NOMO-1 treated with dmso at 0.1 percent for 144 hours (cell line): ENCODE measurements around the gene SF3A1.
"Not testable (repeated sequence)": the region's sequence is repeated elsewhere in the genome, so short reads cannot be mapped to it uniquely, and the experiment has no call there.

Experiments used
- DNase-seq: peaks from one replicate; lab custom pipeline; 2025; ENCODE audit not compliant: unreplicated experiment; lab: John Stamatoyannopoulos, UW

The SF3A1 gene

DNA sequence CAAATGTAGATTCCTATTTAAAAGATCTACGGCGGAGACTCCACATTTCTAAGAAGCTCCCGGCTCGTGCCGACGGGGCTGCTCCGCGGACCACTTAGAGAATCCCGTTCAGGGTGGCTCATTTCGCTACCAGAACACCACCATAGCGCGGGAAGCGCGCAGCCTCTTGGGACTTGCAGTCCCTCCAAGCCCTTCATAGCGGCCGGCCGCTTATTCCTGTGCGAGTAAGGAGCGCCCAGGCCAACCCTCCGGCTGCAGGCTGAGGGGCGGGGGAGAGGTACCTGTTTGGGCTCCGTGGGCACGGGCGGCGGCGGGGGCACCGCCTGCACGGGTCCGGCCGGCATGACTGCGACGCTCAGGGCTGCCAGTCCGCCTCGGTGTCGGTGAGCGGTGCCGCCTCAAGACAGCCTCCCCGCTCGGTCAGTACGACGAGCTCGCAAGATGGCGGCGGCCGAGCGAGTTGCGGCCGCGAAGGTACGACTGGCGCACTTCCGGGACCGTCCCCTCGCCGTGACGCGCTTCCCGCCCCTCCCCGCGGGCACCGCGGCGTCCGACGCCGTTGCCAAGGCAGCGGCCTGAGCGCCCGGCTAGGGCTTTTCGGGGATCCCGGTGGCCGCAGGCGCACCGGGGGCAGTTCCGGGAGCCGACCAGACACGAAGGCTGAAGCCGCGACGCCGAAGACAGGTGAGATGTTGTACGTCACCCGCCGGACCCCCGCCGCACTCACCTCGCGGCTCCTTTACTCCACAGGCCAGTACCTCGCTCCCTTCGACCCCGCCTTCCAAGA is at the start of gene SF3A1, which contains the start of gene CCDC157:
Gene SF3A1 (minus strand): TSS at position 446 of the 787 bp plus-strand sequence. CDS start 102 bp downstream, at position 344.
Gene CCDC157 (plus strand): TSS at position 559 of the 787 bp plus-strand sequence. CDS start 8,994 bp downstream, outside the sequence.
- peak; percentile 71 for DNase-seq

DNA sequence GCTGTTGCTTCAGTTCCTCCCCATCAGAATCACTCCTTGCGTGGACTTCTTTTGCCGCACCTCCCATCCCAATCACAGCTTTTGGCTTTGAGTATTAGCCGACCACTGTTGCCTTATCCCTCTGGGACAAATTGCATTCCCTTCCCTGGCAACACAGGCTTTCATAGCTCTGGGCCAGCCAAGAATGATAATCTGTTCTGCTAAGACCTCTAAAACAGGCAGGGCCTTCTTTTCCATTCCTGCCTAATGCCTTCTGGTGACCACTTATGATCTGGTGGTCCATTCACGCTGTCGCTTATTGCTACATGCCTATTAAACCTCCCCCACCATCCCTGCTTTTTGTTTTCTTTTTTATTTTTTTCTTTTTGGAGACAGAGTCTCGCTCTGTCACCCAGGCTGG is 49.7 kb upstream of the SF3A1 start:
- no peak for DNase-seq

GRCh38 chr22:30405731-30406130 is 49.0 kb upstream of the SF3A1 start:
- no peak for DNase-seq

GRCh38 chr22:30404307-30404706 is 47.6 kb upstream of the SF3A1 start:
- no peak for DNase-seq

DNA sequence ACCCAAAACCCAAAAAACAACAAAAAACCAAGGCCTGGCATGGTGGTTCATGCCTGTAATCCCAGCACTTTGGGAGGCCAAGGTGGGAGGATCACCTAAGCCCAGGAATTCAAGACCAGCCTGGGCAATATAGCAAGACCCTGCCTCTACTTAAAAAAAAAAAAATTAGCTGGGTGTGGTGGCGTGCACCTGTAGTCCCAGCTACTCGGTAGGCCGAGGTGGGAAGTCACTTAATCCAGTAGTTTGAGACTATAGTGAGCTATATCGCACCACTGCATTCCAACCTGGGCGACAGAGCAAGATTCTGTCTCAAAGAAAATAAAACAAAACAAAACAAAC is 46.0 kb upstream of the SF3A1 start:
- DNase-seq: not testable (repeated sequence)

GRCh38 chr22:30402028-30402765 is 45.5 kb upstream of the SF3A1 start:
- DNase-seq: no peak

DNA sequence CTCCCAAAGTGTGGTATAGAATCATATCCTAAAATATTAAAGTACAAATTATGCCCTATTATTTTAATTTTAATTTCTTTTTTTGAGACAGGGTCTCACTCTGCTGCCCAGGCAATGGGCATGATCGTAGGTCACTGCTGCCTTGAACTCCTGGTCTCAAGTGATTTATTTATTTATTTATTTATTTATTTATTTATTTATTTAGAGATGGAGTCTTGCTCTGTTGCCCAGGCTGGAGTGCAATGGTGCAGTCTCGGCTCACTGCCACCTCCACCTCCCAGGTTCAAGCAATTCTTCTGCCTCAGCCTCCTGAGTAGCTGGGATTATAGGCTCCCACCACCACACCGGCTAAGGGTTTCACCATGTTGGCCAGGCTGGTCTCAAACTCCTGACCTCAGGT is 44.3 kb upstream of the SF3A1 start:
- not testable (repeated sequence) for DNase-seq

- DNase-seq: no peak
Measured at GRCh38 chr22:30400159-30400558, 43.5 kb upstream of the SF3A1 start.

DNA sequence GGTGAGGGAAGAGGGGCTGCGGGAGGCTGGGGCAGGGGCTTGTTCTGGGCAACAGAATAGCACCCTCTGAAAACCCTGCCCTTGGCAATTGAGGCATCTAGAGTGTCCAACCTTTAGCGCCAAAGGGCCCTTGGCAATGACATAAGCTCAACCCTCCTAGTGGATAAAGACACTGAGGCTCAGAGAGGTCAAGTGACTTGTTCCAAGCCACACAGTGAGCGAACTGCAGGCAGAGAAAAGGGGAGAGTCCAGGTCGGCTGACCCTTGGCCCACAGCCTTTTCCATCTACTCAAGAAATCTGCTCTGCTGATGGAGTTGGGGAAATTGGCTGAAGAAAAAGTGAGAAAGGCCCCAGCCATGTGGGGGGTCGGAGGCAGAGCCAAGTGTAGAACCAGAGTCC is 43.0 kb upstream of the SF3A1 start:
- DNase-seq: no peak

DNA sequence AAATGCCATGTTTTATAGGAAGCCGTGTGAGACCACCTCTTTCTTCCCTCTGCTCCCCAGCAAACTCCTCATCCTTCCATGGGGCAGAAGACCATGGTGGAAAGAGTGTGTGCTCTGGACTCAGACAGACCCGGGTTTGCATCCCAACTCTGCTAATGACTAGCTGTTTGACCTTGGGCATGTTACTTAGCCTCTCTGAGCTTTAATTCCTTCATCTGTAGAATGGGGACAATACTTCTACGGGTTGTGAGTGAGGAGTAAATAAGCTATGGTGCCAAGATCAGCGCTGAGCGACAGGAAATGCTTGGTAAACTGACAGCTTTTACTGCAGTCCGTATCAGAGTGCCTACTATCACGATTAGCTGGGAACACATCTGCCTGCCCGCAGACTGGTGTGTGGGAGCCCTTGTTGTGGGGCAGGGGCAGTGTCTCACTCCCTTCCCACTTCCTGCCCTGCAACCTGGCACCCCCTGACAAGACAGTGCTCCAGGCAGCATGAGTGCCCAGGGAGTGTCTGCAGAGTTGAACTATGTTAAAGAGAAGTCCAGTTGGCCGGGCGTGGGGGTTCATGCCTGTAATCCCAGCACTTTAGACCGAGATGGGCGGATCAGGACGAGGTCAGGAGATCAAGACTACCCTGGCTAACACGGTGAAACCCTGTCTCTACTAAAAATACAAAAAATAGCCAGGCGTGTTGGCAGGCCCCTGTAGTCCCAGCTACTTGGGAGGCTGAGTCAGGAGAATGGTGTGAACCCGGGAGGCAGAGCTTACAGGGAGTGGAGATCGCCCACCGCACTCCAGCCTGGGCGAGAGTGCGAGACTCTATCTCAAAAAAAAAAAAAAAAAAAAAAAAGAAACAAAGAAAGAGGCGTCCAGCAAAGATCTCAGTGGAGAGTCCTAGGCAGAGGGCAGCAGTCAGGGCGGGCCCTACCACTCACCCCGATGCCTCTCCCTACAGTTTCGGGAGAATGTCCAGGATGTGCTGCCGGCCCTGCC is 42.3 kb upstream of the SF3A1 start:
- DNase-seq: no peak

DNA sequence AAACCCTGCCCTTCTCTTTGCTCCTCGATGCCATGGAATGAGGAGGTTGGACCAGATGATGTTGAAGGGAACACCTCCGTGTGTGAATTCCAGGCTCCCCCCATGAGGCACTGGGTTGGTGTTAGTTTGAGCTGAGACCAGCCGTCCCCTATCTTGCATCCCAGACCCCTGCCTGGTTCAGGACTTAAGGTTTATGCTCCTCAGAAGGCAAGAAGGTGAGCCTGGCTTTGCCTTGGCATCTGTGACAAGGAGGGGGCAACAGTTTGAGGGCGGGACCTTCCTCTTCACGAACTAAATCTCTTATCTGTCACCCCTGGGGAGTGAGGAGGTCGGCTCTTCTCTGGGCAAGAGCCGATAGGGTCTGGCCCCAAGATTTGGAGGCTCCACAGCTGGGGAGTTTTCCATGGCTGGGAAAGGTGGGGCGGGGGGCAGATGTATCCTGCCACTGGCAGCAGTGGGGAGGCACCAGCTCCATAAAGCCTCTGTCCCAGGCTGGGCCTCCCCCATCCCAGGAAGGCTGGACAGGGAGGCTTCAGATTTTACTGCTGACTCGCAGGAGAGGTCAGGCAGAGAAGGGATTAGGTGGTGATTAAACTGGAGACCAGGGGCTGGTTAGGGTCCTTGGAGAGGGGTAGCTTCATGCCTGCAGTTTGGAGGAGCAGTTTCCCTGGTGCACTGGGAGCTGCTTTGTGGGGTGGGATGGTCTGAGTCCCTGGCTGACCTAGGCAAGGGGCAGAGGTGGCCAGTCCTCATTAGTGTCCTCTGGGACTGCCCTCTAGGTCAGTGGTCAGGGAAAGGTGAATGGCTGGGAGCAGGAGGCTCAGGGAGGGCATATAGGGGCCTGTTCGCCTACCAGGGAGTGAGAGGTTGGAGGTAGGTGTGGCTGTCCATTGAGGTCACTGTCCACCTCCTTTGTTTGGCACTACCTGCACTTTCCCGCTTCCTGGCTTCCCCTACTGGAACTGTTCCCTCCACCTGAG is 41.3 kb upstream of the SF3A1 start:
- DNase-seq: no peak

GRCh38 chr22:30396871-30397655 is 40.4 kb upstream of the SF3A1 start, which contains the start of gene SEC14L2:
TSS of gene SEC14L2 (plus strand) at chr22:30397018. CDS start at chr22:30397117, 99 bp downstream.
- no peak for DNase-seq

GRCh38 chr22:30393885-30394284 is 37.2 kb upstream of the SF3A1 start:
- DNase-seq: no peak

GRCh38 chr22:30393322-30393680 is 36.6 kb upstream of the SF3A1 start:
- DNase-seq: no peak

DNA sequence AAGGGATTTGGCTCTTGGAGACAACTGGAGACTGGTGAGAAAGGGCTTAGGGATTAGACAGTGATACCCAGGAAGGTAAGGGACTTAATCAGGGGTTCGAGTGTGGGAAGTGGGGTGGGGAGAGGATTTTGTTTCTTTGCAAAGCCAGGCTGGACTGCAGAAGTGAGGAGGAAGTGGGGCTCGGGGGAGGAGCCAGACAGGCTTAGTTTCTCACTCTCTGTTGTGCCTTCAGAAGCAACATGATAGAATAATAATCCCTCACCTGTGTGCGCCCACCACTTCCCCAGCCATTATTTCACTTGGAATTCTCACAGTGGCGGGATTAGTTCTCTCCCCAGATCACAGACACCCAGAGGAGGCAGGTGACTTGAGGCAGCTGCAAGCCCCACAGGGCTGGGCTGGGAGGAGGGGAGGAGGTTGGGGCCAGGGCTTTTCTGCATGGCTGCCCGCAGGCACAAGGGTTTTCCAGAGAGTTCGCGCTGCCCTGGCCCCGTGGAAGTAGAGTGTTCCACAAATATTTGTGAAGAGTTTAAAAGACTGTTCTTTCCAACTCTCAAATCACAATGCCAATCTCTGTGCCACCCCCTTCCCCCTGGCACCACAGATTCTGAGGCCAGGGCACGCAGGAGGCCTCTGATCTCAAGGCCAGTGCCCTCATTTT is 36.1 kb upstream of the SF3A1 start:
- DNase-seq: no peak

DNA sequence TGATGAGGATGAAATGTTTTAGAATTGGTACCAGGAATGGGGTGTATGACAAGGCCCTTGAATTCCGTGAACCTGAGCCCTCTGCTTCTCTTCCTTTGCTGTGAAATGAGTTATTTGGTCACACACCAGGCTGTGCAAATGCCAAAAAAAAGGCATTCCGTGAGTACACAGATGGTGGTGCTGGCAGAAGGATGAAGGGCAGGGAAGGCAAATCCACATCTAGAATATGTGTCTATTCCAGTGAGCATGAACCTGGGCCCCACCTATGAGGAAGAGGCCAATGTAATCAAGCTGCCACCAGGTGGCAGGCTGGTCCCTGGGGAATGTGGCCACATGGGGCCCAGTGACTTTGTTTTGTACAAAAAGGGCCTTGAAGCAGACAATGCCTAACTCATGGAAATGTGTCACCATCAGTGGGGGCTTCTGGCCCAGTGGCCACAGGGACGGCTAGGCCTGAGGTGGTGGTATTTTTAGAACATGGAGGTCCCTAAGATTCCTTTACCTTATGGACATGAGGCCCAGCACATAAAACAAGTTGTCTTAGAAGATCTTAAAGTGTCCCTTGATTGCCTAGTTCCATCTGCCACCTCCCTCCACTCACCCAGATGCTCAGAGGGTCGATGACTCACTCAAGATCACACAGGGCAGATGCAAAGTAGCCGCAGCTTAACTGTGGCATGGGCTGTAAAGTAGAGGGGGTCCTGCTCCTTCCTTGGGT is 34.4 kb upstream of the SF3A1 start:
- peak; percentile 28 for DNase-seq

GRCh38 chr22:30386960-30387827 is 30.5 kb upstream of the SF3A1 start, which contains the start of gene RNF215:
TSS of gene RNF215 (minus strand) at chr22:30387411. CDS start at chr22:30387313, 98 bp downstream.
- peak; percentile 68 for DNase-seq
